Esophagus muscularis mucosa (tissue), 3 donors: ENCODE results near the gene NAMPT.

Source experiments
- EP300 ChIP-seq: sonication (generic); formaldehyde crosslinking; IDR thresholded peaks from one replicate; pipeline ENCODE4 v1.6.1; 2017; ENCODE audit warnings: antibody characterized with exemption
- TF ChIP-seq, protein P1 (sequence below), 3 experiments: fragments of 200-600 bp in 2 of 3; fragments of 450-650 bp in 1 of 3; sonication (generic) in 2 of 3; IDR thresholded peaks; one replicate each; pipeline ENCODE4 v1.5.1; 2017 to 2019; ENCODE audit warnings: antibody characterized with exemption in 3 of 3, mild to moderate bottlenecking in 2 of 3, moderate library complexity in 1 of 3

GRCh38 chr7:106306256-106306655 is 21.5 kb upstream of the NAMPT start:
- TF ChIP-seq, protein P1, sequence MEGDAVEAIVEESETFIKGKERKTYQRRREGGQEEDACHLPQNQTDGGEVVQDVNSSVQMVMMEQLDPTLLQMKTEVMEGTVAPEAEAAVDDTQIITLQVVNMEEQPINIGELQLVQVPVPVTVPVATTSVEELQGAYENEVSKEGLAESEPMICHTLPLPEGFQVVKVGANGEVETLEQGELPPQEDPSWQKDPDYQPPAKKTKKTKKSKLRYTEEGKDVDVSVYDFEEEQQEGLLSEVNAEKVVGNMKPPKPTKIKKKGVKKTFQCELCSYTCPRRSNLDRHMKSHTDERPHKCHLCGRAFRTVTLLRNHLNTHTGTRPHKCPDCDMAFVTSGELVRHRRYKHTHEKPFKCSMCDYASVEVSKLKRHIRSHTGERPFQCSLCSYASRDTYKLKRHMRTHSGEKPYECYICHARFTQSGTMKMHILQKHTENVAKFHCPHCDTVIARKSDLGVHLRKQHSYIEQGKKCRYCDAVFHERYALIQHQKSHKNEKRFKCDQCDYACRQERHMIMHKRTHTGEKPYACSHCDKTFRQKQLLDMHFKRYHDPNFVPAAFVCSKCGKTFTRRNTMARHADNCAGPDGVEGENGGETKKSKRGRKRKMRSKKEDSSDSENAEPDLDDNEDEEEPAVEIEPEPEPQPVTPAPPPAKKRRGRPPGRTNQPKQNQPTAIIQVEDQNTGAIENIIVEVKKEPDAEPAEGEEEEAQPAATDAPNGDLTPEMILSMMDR (IDR thresholded peaks at IDR 0.05): no peak
- TF ChIP-seq EP300: no peak
